Keratinocyte (primary cell): ENCODE data around the gene ASB13. TPM values are rescaled to one million over a fixed set of nuclear protein-coding genes. Genes with fewer than 3 reads are reported as not detected.
A peak's percentile ranks its signal among the peaks of the same experiment; 100 is the strongest.

ENCODE experiments used
- DNase-seq: peaks from one replicate; pipeline ENCODE4 v3.0.0-alpha.2; 2011; ENCODE audit warnings: low read depth, missing footprints, low spot score
- FAIRE-seq: peaks from 2 replicates; lab custom pipeline; 2011; peaks lifted over from hg19 to GRCh38; lab: Jason Lieb, UNC
- H2AFZ ChIP-seq: 2 replicates; pipeline ENCODE4 v1.6.0; 2012; ENCODE audit warnings: low read length, control low read depth, inconsistent platforms; ENCODE audit not compliant: control insufficient read depth
- H3K27ac ChIP-seq: 2 replicates; pipeline ENCODE4 v1.5.1; 2011; ENCODE audit warnings: low read length; ENCODE audit not compliant: control insufficient read depth, insufficient read depth
- H3K27me3 ChIP-seq: 3 replicates; pipeline ENCODE4 v1.6.0; 2011; ENCODE audit warnings: low read length; ENCODE audit not compliant: control insufficient read depth, insufficient read depth; ENCODE audit errors: extremely low read depth
- H3K36me3 ChIP-seq, 2 experiments: 2 replicates in 1 of 2; 3 replicates in 1 of 2; pipeline ENCODE4 v1.5.1; 2011; ENCODE audit warnings: low read length in 2 of 2, mild to moderate bottlenecking in 1 of 2; ENCODE audit not compliant: control insufficient read depth in 2 of 2, insufficient read depth in 2 of 2; ENCODE audit errors: extremely low read depth in 1 of 2
- H3K4me1 ChIP-seq: 3 replicates; pipeline ENCODE4 v1.5.1; 2011; ENCODE audit warnings: low read length; ENCODE audit not compliant: control insufficient read depth, insufficient read depth; ENCODE audit errors: extremely low read depth
- H3K4me2 ChIP-seq: 3 replicates; pipeline ENCODE4 v1.6.0; 2011; ENCODE audit warnings: low read depth, low read length; ENCODE audit not compliant: control insufficient read depth, insufficient read depth; ENCODE audit errors: extremely low read depth
- H3K4me3 ChIP-seq, 3 experiments: fragments of 200-600 bp in 1 of 3; sonication (generic) in 1 of 3; 2 replicates in 2 of 3; 3 replicates in 1 of 3; pipeline ENCODE4 v1.5.1; 2011 to 2016; ENCODE audit warnings: low read length in 3 of 3, mild to moderate bottlenecking in 3 of 3, control low read depth in 2 of 3, inconsistent platforms in 1 of 3, low read depth in 1 of 3, mixed read lengths in 1 of 3, mixed run types in 1 of 3, moderate library complexity in 1 of 3; ENCODE audit not compliant: control insufficient read depth in 2 of 3, insufficient read depth in 2 of 3; ENCODE audit errors: extremely low read depth in 1 of 3
- H3K79me2 ChIP-seq: 2 replicates; pipeline ENCODE4 v1.6.0; 2012; ENCODE audit warnings: low read length; ENCODE audit not compliant: control insufficient read depth, insufficient read depth
- H3K9ac ChIP-seq: 3 replicates; pipeline ENCODE4 v1.6.0; 2011; ENCODE audit warnings: low read length; ENCODE audit not compliant: control insufficient read depth, insufficient read depth; ENCODE audit errors: extremely low read depth
- H3K9me1 ChIP-seq: 3 replicates; pipeline ENCODE4 v1.6.0; 2011; ENCODE audit warnings: low read length; ENCODE audit not compliant: control insufficient read depth, insufficient read depth; ENCODE audit errors: extremely low read depth
- H3K9me3 ChIP-seq: 2 replicates; pipeline ENCODE4 v1.5.1; 2012; ENCODE audit warnings: low read depth, low read length; ENCODE audit not compliant: control insufficient read depth
- H4K20me1 ChIP-seq: 3 replicates; pipeline ENCODE4 v1.6.0; 2011; ENCODE audit warnings: low read length; ENCODE audit not compliant: control insufficient read depth, insufficient read depth; ENCODE audit errors: extremely low read depth
- CTCF ChIP-seq, 3 experiments: IDR thresholded peaks in 1 of 3; conservative IDR thresholded peaks in 1 of 3; optimal IDR thresholded peaks in 1 of 3; 2 replicates in 2 of 3; 3 replicates in 1 of 3; pipeline versions ENCODE3 to v1.5.1; 2011; ENCODE audit warnings: low read length in 3 of 3, mild to moderate bottlenecking in 3 of 3, moderate library complexity in 2 of 3, control low read depth in 1 of 3, inconsistent platforms in 1 of 3; ENCODE audit not compliant: insufficient read depth in 2 of 3; ENCODE audit errors: extremely low read depth in 1 of 3
- EZH2 ChIP-seq: IDR thresholded peaks from one replicate; pipeline ENCODE4 v1.6.1; 2012; ENCODE audit warnings: inconsistent platforms, mild to moderate bottlenecking, low read length, moderate library complexity
- dilution Hi-C: fragments of 300-500 bp; cut with MboI; formaldehyde crosslinking; loops from one replicate; pipeline ENCODE4 v1.7.0; 2020; ENCODE audit warnings: low sequenced_read_pairs; ENCODE audit not compliant: extremely low pct_ligation_motif_present
- polyA plus RNA-seq, 5 experiments: library from polyadenylated mRNA; depleted of rRNA in 3 of 5; stranded (reverse) in 3 of 5; stranded (forward) in 1 of 5; unstranded in 1 of 5; fragments of >200 nt; gene quantifications; 1 replicate in 1 of 5; 2 replicates in 3 of 5; 3 replicates in 1 of 5; pipeline versions ENCODE4 v1.2.1 to v1.2.3, GENCODE V29; 2011 to 2012; ENCODE audit warnings: missing spikeins in 2 of 5, low read depth in 1 of 5, low replicate concordance in 1 of 5

The ASB13 gene
- polyA plus RNA-seq, 1 donor (not counting 4 experiments of a cell fraction or from before 2014, with no cell fraction given) = 6.4 TPM

GRCh38 chr10:5595591-5595990 lies 70.8 kb downstream of the ASB13 start:
- Histone ChIP-seq H3K27ac (peak overlapping the region; percentile 95), H3K9ac (peak overlapping the region; percentile 81), H3K4me3 (peak overlapping the region; percentile 41 to 72 (median 45)), H3K9me1 (peaks cover 4% of the 10 kb centered on the region), H3K79me2 (peaks cover 6% of the 10 kb centered on the region), H3K4me1 (peaks cover 34% of the 10 kb centered on the region), H4K20me1 (no peaks in the 10 kb centered on the region), H2AFZ (no peak overlapping the region), H3K9me3 (no peaks in the 10 kb centered on the region), H3K27me3 (no peaks in the 10 kb centered on the region), H3K36me3 (no peaks in the 10 kb centered on the region), H3K4me2 (peak overlapping the region; percentile 86)
- dilution Hi-C loops = no loop called here
- DNase-seq (no peak), FAIRE-seq (no peak)
- TF ChIP-seq CTCF (optimal IDR thresholded peaks at IDR 0.05 in 1 of 3, IDR thresholded peaks at IDR 0.05 in 1 of 3, conservative IDR thresholded peaks at IDR 0.05 in 1 of 3; ENCODE audit: extremely low read depth in 1 of 3, insufficient read depth in 2 of 3, low read length in 3 of 3) = no peak
- TF ChIP-seq EZH2 = no peak

- Histone ChIP-seq H3K27me3 (no peaks in the 10 kb centered on the region), H3K4me3 (peak overlapping the region; percentile 41 to 72 (median 45)), H3K36me3 (no peaks in the 10 kb centered on the region), H3K4me1 (peaks cover 36% of the 10 kb centered on the region), H3K9me1 (peaks cover 4% of the 10 kb centered on the region), H3K27ac (peak overlapping the region; percentile 95), H3K79me2 (peaks cover 6% of the 10 kb centered on the region), H3K4me2 (peak overlapping the region; percentile 86), H3K9me3 (no peaks in the 10 kb centered on the region), H3K9ac (peak overlapping the region; percentile 81), H4K20me1 (no peaks in the 10 kb centered on the region), H2AFZ (no peak overlapping the region)
- dilution Hi-C loops = no loop called here
- FAIRE-seq = no peak
- DNase-seq = no peak
- TF ChIP-seq EZH2 = no peak
- no peak for TF ChIP-seq CTCF (optimal IDR thresholded peaks at IDR 0.05 in 1 of 3, IDR thresholded peaks at IDR 0.05 in 1 of 3, conservative IDR thresholded peaks at IDR 0.05 in 1 of 3; ENCODE audit: extremely low read depth in 1 of 3, insufficient read depth in 2 of 3, low read length in 3 of 3)
Measured at GRCh38 chr10:5595095-5595494, 71.3 kb downstream of the ASB13 start.
